Lower leg skin (tissue), 3 donors: ENCODE results near the gene PPP2R3C.

Experiments used
- POLR2A ChIP-seq, 2 donors: fragments of 450-650 bp; IDR thresholded peaks; one replicate each; pipeline ENCODE4 v1.6.1; 2016 to 2017; ENCODE audit warnings: antibody characterized with exemption in 2 of 2, mild to moderate bottlenecking in 1 of 2, moderate library complexity in 1 of 2
- TF ChIP-seq, protein P1 (sequence below), 3 donors: fragments of 450-650 bp; IDR thresholded peaks; one replicate each; pipeline ENCODE4 v1.5.1; 2016; ENCODE audit warnings: antibody characterized with exemption in 3 of 3, mild to moderate bottlenecking in 3 of 3, moderate library complexity in 2 of 3

DNA sequence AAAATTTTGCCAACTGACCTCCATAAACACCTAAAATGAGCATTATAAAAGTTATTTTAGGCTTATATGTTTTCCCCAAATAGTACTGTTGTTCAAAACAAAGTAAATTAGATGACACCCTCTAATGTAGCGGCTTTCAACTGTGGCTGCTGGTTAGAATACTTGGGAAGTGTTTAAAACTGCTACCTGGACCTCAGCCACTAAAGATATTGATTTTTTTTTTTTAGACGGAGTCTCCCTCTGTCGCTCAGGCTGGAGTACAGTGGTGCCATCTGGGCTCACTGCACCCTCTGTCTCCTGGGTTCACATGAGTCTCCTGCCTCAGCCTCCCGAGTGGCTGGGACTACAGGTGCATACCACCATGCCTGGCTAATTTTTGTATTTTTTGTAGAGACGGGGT is 16.8 kb upstream of the PPP2R3C start:
- TF ChIP-seq, protein P1, sequence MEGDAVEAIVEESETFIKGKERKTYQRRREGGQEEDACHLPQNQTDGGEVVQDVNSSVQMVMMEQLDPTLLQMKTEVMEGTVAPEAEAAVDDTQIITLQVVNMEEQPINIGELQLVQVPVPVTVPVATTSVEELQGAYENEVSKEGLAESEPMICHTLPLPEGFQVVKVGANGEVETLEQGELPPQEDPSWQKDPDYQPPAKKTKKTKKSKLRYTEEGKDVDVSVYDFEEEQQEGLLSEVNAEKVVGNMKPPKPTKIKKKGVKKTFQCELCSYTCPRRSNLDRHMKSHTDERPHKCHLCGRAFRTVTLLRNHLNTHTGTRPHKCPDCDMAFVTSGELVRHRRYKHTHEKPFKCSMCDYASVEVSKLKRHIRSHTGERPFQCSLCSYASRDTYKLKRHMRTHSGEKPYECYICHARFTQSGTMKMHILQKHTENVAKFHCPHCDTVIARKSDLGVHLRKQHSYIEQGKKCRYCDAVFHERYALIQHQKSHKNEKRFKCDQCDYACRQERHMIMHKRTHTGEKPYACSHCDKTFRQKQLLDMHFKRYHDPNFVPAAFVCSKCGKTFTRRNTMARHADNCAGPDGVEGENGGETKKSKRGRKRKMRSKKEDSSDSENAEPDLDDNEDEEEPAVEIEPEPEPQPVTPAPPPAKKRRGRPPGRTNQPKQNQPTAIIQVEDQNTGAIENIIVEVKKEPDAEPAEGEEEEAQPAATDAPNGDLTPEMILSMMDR (IDR thresholded peaks at IDR 0.05), result no peak
- TF ChIP-seq POLR2A (IDR thresholded peaks at IDR 0.05), result no peak
